Midbrain (tissue), 1 donor: ENCODE measurements around the gene ANKRD36B.
"Not testable (repeated sequence)": the region's sequence is repeated elsewhere in the genome, so short reads cannot be mapped to it uniquely, and the experiment has no call there.

ENCODE experiments used
- DNase-seq: peaks from one replicate; lab custom pipeline; 2025; lab: John Stamatoyannopoulos, UW

Gene ANKRD36B

DNA sequence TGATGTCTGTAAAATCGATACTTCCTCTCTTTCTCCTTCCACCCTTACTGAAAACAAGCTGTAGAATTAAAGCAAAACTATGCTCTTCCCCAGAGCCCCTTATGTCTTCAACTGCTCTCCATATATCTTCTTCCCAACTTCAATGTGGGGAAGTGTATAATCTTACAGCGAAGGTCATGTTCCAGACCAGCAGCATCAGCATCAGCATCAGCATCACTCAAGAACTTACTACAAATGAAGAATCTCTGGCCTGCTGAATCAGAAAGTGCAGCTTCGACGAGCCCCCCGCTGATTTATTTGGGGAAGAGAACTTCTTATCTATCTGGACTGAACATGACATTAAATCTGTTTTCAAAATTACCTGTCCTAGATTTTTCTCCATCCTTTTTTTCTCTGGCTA is 40.6 kb downstream of the ANKRD36B start:
- DNase-seq, result not testable (repeated sequence)

DNA sequence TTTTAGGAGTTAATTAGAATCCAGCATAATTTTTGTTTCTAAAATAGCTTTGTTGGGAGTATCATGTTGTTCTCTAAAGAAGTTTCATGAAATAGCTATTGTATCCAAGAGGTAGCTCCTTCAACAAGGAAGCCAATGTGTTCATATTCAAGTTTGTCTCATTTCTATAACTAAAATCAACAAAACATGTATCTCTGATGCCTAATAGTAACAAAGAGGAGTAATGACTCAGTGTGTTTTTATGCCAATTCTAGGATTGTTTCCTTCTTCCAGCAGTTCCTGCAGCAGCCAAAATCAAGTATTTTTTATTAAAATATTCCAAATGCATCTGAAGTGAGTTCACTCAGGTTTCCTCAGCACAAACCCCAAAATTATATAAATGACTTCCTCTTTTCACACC is 41.1 kb downstream of the ANKRD36B start:
- not testable (repeated sequence) for DNase-seq

DNA sequence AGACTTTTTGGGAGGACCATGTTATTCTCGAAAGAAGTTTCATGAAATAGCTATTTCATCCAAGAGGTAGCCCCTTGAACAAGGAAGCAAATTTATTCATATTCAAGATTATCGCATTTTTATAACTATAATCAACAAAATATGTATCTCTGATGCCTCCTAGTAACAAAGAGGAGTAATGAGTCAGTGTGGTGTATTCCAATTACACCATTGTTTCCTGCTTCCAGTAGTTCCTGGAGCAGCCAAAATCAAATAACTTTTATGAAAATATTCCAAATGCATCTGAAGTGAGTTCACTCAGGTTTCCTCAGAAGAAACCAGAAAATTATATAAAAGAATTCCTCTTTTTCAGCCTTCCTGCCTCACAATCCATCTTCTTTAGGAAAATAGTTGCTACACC is 43.0 kb downstream of the ANKRD36B start:
- no peak for DNase-seq

DNA sequence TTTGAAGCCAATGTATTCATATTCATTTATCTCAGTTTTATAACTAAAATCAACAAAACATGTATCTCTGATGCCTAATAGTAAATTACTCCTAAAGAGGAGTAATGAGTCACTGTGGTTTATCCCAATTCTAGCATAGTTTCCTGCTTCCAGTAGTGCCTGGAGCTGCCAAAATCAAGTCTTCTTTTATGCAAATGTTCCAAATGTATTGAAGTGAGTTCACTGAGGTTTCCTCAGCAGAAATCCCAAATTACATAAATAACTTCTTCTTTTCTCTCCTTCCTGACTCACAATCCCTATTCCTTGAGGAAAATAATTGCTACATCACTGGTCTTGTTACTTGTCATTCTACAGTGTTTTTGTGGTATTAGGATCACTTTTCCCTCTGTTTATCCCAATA is 44.8 kb downstream of the ANKRD36B start:
- DNase-seq, result not testable (repeated sequence)

DNA sequence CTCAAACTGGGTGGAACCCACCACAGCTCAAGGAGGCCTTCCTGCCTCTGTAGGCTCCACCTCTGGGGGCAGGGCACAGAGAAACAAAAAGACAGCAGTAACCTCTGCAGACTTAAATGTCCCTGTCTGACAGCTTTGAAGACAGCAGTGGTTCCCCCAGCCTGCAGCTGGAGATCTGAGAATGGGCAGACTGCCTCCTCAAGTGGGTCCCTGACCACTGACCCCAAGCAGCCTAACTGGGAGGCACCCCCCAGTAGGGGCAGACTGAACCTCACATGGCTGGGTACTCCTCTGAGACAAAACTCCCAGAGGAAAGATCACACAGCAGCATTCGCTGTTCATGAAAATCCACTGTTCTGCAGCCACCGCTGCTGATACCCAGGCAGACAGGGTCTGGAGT is 63.8 kb downstream of the ANKRD36B start:
- not testable (repeated sequence) for DNase-seq

DNA sequence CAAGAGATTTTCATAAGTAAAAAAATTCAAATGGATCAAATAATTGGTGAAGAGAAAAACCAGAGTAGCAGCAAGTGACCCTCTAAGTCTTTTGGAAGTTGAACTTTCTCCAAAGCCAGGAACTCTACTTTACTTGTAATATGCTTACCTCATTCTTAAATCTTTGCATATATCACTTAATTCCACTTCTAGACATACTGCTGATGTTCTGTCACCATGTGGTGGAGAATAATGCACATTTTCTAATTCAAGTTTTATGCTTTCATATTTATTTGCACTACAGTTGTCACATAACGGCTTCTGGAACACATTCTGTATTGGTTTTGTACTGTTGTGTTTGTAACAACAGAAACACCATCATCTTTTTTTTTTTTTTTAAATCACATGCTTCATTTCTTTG is 65.9 kb downstream of the ANKRD36B start:
- not testable (repeated sequence) for DNase-seq

DNA sequence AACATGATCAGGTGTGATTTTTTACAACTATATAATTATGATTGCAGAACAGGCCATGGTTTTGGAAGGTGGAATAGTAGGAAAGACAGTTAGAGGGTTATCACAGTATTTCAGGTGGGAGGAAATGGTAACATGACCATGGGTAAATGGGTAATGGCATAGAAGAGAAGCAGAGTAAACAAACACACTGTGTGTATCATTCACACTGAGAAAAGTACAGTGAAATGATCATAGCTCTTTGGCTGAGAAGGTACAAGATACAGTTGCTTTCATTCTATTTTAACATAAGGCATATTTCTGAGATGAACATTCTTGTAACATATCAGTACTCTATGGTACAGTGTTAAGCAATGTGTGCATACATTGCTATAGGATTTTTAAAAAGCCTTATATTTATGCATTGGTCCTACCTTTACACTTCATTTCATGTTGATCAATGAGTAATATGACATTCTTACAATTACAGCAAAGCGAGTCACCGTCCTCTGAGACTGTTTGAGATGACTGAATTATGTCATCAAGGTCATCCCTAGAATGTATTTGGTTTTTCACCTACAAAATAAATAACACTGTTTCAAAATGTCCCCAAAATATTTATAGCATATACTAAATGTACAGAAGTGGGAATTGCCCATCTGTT is 66.6 kb downstream of the ANKRD36B start:
- not testable (repeated sequence) for DNase-seq

DNA sequence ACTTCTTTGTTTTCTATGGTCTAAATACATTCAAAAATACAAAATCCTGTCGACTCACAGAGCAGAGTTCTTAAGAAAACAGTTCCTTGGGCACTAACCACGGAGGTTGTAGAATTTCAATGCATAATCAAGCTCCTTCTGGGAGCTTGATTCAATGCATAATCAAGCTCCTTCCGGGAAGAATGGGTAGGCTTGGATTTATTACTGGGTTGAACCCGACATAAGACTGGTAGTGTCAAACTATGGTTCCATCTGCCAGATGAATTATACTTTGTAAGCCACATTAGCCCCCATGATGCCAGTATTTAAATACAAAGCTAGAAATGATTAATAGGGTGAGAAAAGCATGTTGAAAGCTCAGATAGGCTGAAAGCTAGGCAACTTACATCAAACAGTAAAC is 94.0 kb downstream of the ANKRD36B start:
- not testable (repeated sequence) for DNase-seq

DNA sequence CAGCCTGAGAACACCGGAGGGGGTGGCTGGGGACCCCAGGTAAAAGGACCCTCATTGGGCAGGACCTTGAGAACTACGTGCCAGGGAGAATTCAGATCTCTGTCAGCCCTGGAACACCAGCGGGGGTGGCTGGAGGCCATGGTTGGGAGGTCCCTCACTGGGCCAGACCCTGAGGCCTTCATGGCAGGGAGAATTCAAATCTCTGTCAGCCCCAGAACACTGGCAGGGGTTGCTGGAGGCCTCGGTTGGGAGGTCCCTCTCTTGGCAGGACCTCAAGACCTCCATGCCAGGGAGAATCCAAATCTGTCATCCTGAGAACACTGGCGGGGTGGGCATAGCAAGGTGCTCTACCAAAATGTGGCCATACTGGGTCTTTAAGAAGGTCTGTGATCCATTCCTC is 99.5 kb downstream of the ANKRD36B start:
- not testable (repeated sequence) for DNase-seq
